Sigmoid colon (tissue), 7 donors: ENCODE measurements around the gene TEAD2. TPM values are rescaled to one million over a fixed set of nuclear protein-coding genes. Genes with fewer than 3 reads are reported as not detected.

Source experiments
- DNase-seq: peaks from one replicate; pipeline ENCODE4 v3.0.0-alpha.2; 2019
- H3K27ac ChIP-seq, 4 donors: fragments of 200-600 bp; sonication (generic); one replicate each; pipeline ENCODE4 v1.5.1; 2016 to 2019; ENCODE audit warnings: mild to moderate bottlenecking in 1 of 4
- H3K27me3 ChIP-seq, 3 donors: fragments of 200-600 bp; sonication (generic); one replicate each; pipeline ENCODE4 v1.5.1; 2019; ENCODE audit warnings: mild to moderate bottlenecking in 1 of 3
- H3K36me3 ChIP-seq, 4 donors: fragments of 200-600 bp; sonication (generic); one replicate each; pipeline ENCODE4 v1.5.1; 2016 to 2019
- H3K4me1 ChIP-seq, 4 donors: fragments of 200-600 bp; sonication (generic); one replicate each; pipeline ENCODE4 v1.5.1; 2017 to 2019
- H3K4me3 ChIP-seq, 4 donors: fragments of 200-600 bp; sonication (generic); one replicate each; pipeline ENCODE4 v1.5.1; 2017 to 2019; ENCODE audit warnings: mild to moderate bottlenecking in 2 of 4, moderate library complexity in 1 of 4
- H3K9me3 ChIP-seq, 4 donors: fragments of 200-600 bp in 3 of 4; sonication (generic) in 3 of 4; one replicate each; pipeline versions ENCODE4 v1.5.1 to v1.6.1; 2013 to 2019
- CTCF ChIP-seq, 4 experiments: fragments of 450-650 bp in 3 of 4; fragments of 200-600 bp in 1 of 4; IDR thresholded peaks; one replicate each; pipeline ENCODE4 v1.5.1; 2016 to 2019; ENCODE audit warnings: antibody characterized with exemption in 4 of 4, mild to moderate bottlenecking in 3 of 4, moderate library complexity in 2 of 4
- EP300 ChIP-seq, 4 donors: sonication (generic); formaldehyde crosslinking; IDR thresholded peaks; one replicate each; pipeline ENCODE4 v1.6.1; 2017; ENCODE audit warnings: antibody characterized with exemption in 4 of 4
- POLR2A ChIP-seq, 2 donors: fragments of 450-650 bp; IDR thresholded peaks; one replicate each; pipeline ENCODE4 v1.6.1; 2016; ENCODE audit warnings: antibody characterized with exemption in 2 of 2, mild to moderate bottlenecking in 2 of 2, moderate library complexity in 2 of 2
- POLR2AphosphoS5 ChIP-seq, 4 donors: sonication (generic); formaldehyde crosslinking; IDR thresholded peaks; one replicate each; pipeline ENCODE4 v1.6.1; 2017; ENCODE audit warnings: antibody characterized with exemption in 4 of 4
- WGBS, 2 donors: extraction: QIAGEN DNeasy Blood & Tissue Kit; methylation state at CpG; one replicate each; pipeline ENCODE4 v1.1.7; 2013; 5-methylcytosine and 5-hydroxymethylcytosine counted together
- intact Hi-C: fragments of 100-400 bp; cut with DNase I; formaldehyde crosslinking; loops from one replicate; pipeline ENCODE4 v1.15.1; 2023
- polyA plus RNA-seq, 3 donors: library from polyadenylated mRNA; stranded (reverse); fragments of 200-250 nt; gene quantifications; one replicate each; pipeline ENCODE4 v1.2.3, GENCODE V29; 2013
- total RNA-seq, 4 donors: library from RNA; depleted of rRNA; stranded (reverse); fragments of >200 nt; gene quantifications; one replicate each; pipeline ENCODE4 v1.1.0, GENCODE V29; 2016
- donor health status: healthy with polysubstance abuse.
- donor health status: Bipolar disorder and iron deficiency.
- donor health status: healthy.

TEAD2 gene
- total and polyA plus RNA-seq, 7 donors, result 5.8 to 74.9 (median 60.6) TPM

GRCh38 chr19:49407482-49408015 lies 45.3 kb upstream of the TEAD2 start:
- Histone ChIP-seq H3K9me3 (no peaks in the 10 kb centered on the region), H3K4me3 (no peak overlapping the region), H3K36me3 (no peaks in the 10 kb centered on the region), H3K27me3 (peaks cover 0 to 7% (median 0%) of the 10 kb centered on the region in 3 donors), H3K27ac (no peak overlapping the region), H3K4me1 (no peaks in the 10 kb centered on the region)
- no peak for TF ChIP-seq POLR2A (IDR thresholded peaks at IDR 0.05)
- intact Hi-C loops, result no loop called here
- 90% methylated on average over 16 of the region's 16 CpGs for WGBS, 2 donors
- no peak for DNase-seq

GRCh38 chr19:49407079-49407478 lies 44.9 kb upstream of the TEAD2 start:
- H3K4me1 ChIP-seq, result no peaks in the 10 kb centered on the region
- H3K9me3 ChIP-seq, result no peaks in the 10 kb centered on the region
- no peak overlapping the region for H3K27ac ChIP-seq
- TF ChIP-seq POLR2AphosphoS5 (IDR thresholded peaks at IDR 0.05) (no peak), CTCF (IDR thresholded peaks at IDR 0.05) (no peak), EP300 (IDR thresholded peaks at IDR 0.05) (no peak), POLR2A (IDR thresholded peaks at IDR 0.05) (no peak)
- intact Hi-C loops, result no loop called here
- H3K4me3 ChIP-seq, result no peak overlapping the region
- 79 to 80% methylated on average over 7 of the region's 7 CpGs for WGBS, 2 donors
- no peak for DNase-seq
- H3K27me3 ChIP-seq, result peaks cover 0 to 7% (median 0%) of the 10 kb centered on the region in 3 donors
- no peaks in the 10 kb centered on the region for H3K36me3 ChIP-seq

- Histone ChIP-seq H3K4me1 (no peaks in the 10 kb centered on the region), H3K27me3 (peaks cover 0 to 4% (median 0%) of the 10 kb centered on the region in 3 donors), H3K36me3 (no peaks in the 10 kb centered on the region), H3K27ac (no peak overlapping the region), H3K9me3 (no peaks in the 10 kb centered on the region), H3K4me3 (no peak overlapping the region)
- DNase-seq, result no peak
- intact Hi-C loops, result no loop called here
- 57 to 69% methylated on average over 7 of the region's 7 CpGs for WGBS, 2 donors
- TF ChIP-seq CTCF (IDR thresholded peaks at IDR 0.05), result no peak
- TF ChIP-seq EP300 (IDR thresholded peaks at IDR 0.05), result no peak
- no peak for TF ChIP-seq POLR2AphosphoS5 (IDR thresholded peaks at IDR 0.05)
- no peak for TF ChIP-seq POLR2A (IDR thresholded peaks at IDR 0.05)
Measured at GRCh38 chr19:49403404-49404187, 41.4 kb upstream of the TEAD2 start.

- H3K4me1 ChIP-seq, result no peaks in the 10 kb centered on the region
- DNase-seq, result no peak
- H3K27ac ChIP-seq, result no peak overlapping the region
- no peak overlapping the region for H3K4me3 ChIP-seq
- no peaks in the 10 kb centered on the region for H3K36me3 ChIP-seq
- 91 to 92% methylated on average over 6 of the region's 6 CpGs for WGBS, 2 donors
- no peak for TF ChIP-seq POLR2AphosphoS5 (IDR thresholded peaks at IDR 0.05)
- TF ChIP-seq EP300 (IDR thresholded peaks at IDR 0.05), result no peak
- TF ChIP-seq CTCF (IDR thresholded peaks at IDR 0.05), result no peak
- no peak for TF ChIP-seq POLR2A (IDR thresholded peaks at IDR 0.05)
- H3K27me3 ChIP-seq, result peaks cover under 1 to 19% (median 2%) of the 10 kb centered on the region in 3 donors
- H3K9me3 ChIP-seq, result no peaks in the 10 kb centered on the region
- intact Hi-C loops, result no loop called here
Measured at GRCh38 chr19:49400029-49400428, 37.8 kb upstream of the TEAD2 start.

GRCh38 chr19:49398931-49399330 lies 36.7 kb upstream of the TEAD2 start:
- TF ChIP-seq CTCF (IDR thresholded peaks at IDR 0.05), result no peak
- no peak for TF ChIP-seq POLR2A (IDR thresholded peaks at IDR 0.05)
- TF ChIP-seq POLR2AphosphoS5 (IDR thresholded peaks at IDR 0.05), result no peak
- TF ChIP-seq EP300 (IDR thresholded peaks at IDR 0.05), result no peak
- WGBS, 2 donors, result 83 to 89% methylated on average over 6 of the region's 6 CpGs
- intact Hi-C loops, result no loop called here
- Histone ChIP-seq H3K9me3 (no peaks in the 10 kb centered on the region), H3K27ac (no peak overlapping the region), H3K4me1 (no peaks in the 10 kb centered on the region), H3K4me3 (no peak overlapping the region), H3K36me3 (no peaks in the 10 kb centered on the region), H3K27me3 (peaks cover 6 to 26% (median 12%) of the 10 kb centered on the region in 3 donors)
- no peak for DNase-seq
